KOPT-K1 (cell line): ENCODE results near the gene TMIGD2.
"Not testable (repeated sequence)": the region's sequence is repeated elsewhere in the genome, so short reads cannot be mapped to it uniquely, and the experiment has no call there.

Source experiments
- H3K27ac ChIP-seq: fragments of 200-600 bp; sonication (generic); 2 replicates; pipeline ENCODE4 v1.5.1; 2016; ENCODE audit warnings: antibody characterized with exemption, mild to moderate bottlenecking, low read depth, low read length; ENCODE audit not compliant: poor library complexity, severe bottlenecking
- H3K36me3 ChIP-seq: fragments of 200-600 bp; sonication (generic); 2 replicates; pipeline ENCODE4 v1.5.1; 2017; ENCODE audit warnings: antibody characterized with exemption, mild to moderate bottlenecking, low read length, moderate library complexity; ENCODE audit not compliant: insufficient read depth
- H3K9me3 ChIP-seq: fragments of 200-600 bp; sonication (generic); 2 replicates; pipeline ENCODE4 v1.5.1; 2017; ENCODE audit warnings: antibody characterized with exemption, low read length, mild to moderate bottlenecking; ENCODE audit not compliant: insufficient read depth, poor library complexity, severe bottlenecking

Gene TMIGD2, protein sequence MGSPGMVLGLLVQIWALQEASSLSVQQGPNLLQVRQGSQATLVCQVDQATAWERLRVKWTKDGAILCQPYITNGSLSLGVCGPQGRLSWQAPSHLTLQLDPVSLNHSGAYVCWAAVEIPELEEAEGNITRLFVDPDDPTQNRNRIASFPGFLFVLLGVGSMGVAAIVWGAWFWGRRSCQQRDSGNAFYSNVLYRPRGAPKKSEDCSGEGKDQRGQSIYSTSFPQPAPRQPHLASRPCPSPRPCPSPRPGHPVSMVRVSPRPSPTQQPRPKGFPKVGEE

DNA sequence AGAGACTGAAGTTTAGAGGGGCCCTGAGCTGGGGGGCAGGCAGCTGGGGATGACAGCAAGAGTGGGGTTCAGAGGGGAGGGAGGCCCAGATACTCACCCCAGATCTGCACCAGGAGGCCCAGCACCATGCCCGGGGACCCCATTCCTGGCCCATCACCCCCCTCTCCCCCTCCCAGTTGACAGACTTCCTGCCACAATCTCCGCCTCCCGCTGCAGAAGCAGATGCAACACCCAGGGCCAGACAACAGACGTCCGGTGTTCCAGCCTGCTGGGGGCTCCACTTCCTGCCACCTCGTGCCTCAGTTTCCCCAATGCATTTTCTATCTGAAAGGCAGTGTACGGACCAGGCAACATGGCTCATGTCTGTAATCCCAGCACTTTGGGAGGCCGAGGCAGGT is at the start of gene TMIGD2:
Gene TMIGD2, minus strand, starts transcription at position 147 of the 398 bp plus-strand sequence. Its CDS starts 4 bp downstream, at position 143.
- Histone ChIP-seq H3K27ac (peak within 1 kb of the TSS; percentile 38), H3K36me3 (no peaks in the 10 kb centered on the region), H3K9me3 (no peaks in the 10 kb centered on the region)

DNA sequence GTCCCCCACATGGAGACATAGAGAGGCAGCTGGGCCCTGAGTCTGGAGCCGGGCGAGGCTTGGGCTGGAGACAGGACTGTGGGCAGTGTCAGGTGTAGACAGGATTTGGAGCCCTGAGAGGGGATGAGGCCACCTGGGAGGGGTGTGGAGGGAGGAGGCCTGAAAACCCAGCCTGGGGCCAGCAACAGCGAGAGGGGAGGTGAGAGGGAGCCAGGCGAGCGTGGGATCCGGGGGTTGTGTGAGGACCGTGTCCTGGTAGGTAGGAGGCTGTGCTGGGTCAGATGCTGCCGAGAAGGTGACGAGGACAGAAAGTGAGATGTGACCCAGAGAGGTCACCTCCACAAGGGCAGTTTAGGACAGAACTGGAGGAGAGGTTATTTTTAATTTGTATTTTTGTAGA is 48.5 kb upstream of the TMIGD2 start:
- H3K9me3 ChIP-seq, result no peaks in the 10 kb centered on the region
- H3K27ac ChIP-seq, result no peak overlapping the region
- peaks cover 32% of the 10 kb centered on the region; the same call in 1 of the 2 replicates for H3K36me3 ChIP-seq

DNA sequence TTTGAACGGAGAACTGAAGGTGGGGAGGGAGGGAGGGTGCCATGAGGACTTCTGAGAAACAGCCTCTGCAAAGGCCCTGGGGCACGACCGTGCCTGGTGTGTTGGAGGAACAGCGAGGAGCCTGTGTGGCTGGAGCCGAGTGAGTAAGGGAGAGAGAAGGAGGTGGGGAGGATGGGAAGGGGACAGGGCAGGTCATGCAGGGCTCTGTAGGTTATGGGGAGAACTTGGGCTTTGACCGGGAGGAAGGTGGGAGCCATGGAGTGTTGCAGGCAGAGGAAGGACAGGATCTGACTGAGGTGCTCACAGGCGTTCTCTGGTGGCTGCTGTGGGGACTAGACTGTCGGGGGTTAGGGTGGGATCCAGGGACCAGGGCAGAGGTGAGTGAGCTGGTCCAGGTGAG is 47.9 kb upstream of the TMIGD2 start:
- Histone ChIP-seq H3K36me3 (peaks cover 36% of the 10 kb centered on the region; the same call in 1 of the 2 replicates), H3K9me3 (no peaks in the 10 kb centered on the region), H3K27ac (no peak overlapping the region)

DNA sequence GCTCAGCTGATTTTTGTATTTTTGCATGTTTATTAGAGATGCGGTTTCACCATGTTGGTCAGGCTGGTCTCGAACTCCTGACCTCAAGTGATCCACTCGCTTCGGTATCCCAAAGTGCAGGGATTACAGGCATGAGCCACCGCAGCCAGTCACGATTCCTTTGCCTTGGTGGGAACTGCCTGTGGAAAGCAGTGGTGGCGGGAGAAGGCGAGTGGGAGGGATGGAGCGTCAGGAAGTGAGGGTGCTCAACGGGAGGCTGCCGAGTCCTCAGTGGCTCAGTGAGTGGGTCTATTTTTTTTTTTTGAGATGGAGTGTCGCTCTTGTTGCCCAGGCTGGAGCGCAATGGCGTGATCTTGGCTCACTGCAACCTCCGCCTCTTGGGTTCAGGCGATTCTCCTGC is 47.0 kb upstream of the TMIGD2 start:
- H3K36me3 ChIP-seq, result peaks cover 36% of the 10 kb centered on the region; the same call in 1 of the 2 replicates
- not testable (repeated sequence) for H3K27ac ChIP-seq, H3K9me3 ChIP-seq

DNA sequence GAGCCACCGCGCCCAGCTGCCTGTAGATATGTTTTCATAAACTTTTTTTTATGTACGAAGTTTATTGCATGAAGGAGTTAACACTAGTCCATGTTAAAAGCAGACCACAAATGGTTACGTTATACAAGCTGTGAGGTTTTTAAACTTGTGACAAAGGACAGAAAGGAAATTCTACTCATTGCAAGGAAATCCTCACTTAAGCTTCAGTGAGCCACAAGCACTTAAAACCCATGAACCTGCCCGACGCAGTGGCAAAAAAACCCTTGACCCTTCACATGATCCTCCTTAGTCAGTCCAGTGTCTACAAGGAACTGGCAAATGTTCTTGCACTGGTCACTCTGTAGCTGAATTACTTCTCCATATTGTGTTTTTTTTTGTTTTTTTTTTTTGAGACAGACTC is 45.3 kb upstream of the TMIGD2 start:
- Histone ChIP-seq H3K9me3 (no peaks in the 10 kb centered on the region), H3K36me3 (peaks cover 28% of the 10 kb centered on the region; the same call in 1 of the 2 replicates), H3K27ac (no peak overlapping the region)

DNA sequence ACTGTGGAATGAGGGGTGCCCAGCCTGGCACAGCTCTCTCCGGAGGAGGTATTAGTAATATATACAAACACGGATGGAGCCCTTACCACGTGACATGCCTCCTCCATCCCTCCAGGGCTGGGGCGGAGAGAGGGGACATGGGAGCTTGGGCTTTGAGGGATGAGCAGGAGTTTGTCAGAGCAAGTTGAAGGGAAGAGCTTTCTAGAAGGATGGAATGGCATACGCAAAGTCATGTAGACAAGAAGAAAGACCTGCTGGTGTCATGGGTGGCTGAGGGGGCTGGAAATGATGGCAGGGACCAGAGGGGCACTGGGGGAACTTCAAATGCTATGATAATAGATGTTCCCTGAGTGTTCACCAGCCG is 43.8 kb upstream of the TMIGD2 start:
- H3K27ac ChIP-seq, result no peak overlapping the region
- peaks cover 28% of the 10 kb centered on the region; the same call in 1 of the 2 replicates for H3K36me3 ChIP-seq
- no peaks in the 10 kb centered on the region for H3K9me3 ChIP-seq

DNA sequence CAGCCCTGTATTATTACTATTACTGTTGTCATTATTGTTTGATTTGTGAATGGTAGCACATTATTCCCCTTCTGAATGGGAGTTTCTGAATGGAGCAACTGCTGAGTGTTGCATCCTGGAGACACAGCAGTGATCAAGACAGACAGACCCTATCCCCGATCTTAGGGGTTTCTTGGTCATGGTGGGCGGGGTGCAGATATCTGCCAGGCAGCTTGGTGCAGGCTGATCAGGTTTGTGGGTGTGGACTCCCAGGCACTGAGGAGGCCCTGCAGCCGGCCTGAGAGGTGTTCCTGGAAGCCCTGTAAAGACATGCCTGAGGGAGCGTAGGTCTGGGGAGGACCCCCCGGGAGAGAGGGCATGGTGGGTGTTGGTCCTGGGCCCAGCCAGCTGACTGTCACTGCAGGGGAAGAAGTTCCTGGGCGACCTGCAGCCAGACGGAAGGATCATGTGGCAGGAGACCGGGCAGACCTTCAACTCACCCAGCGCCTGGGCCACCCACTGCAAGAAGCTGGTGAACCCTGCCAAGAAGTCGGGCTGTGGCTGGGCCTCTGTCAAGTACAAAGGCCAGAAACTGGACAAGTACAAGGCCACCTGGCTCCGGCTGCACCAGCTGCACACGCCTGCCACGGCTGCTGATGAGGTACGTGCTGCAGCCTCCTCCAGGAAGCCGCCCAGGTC is 43.3 kb upstream of the TMIGD2 start:
- Histone ChIP-seq H3K36me3 (peaks cover 24% of the 10 kb centered on the region; the same call in 1 of the 2 replicates), H3K9me3 (no peaks in the 10 kb centered on the region), H3K27ac (no peak overlapping the region)

DNA sequence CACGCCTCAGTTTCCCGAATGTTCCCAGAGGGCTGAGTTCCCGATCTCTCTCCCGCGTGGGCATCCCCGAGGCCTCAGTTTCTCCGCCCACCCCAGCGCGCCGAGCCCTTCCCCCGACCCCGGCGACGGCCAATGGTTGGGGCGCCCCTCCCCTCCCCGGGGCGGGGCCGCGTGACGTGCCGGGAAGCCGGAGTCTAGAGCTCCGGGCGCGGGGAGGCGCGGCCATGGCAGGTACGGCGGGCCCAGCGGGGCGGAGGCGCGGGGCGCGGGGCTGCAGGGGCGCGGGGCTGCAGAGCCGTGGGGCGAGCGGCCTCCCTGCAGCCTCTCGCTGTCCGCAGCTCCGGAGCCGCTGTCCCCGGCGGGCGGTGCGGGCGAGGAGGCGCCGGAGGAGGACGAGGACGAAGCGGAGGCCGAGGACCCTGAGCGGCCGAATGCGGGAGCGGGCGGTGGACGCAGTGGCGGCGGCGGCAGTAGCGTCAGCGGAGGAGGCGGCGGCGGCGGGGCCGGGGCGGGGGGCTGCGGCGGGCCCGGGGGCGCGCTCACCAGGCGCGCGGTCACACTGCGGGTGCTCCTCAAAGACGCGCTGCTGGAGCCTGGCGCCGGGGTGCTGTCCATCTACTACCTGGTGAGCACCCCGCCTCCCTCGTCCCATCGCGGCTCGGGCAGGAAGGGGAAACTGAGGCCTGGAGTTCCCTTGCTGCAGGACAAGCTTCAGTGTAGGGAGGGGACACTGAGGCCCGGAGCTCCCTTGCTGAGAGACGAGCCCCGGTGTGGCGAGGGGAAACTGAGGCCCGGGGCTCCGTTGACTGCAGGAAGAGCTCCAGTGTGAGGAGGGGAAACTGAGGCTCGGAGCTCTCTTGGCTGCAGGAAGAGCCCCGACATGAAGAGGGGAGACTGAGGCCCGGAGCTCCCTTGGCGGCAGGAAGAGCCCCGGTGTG is 41.5 kb upstream of the TMIGD2 start, which contains the start of gene MPND:
Gene MPND, plus strand, starts transcription at position 193 of the 938 bp plus-strand sequence. Its CDS starts 32 bp downstream, at position 225.
- H3K27ac ChIP-seq, result peak within 1 kb of the TSS; percentile 75
- peaks cover 16% of the 10 kb centered on the region; the same call in 1 of the 2 replicates for H3K36me3 ChIP-seq
- no peaks in the 10 kb centered on the region for H3K9me3 ChIP-seq

DNA sequence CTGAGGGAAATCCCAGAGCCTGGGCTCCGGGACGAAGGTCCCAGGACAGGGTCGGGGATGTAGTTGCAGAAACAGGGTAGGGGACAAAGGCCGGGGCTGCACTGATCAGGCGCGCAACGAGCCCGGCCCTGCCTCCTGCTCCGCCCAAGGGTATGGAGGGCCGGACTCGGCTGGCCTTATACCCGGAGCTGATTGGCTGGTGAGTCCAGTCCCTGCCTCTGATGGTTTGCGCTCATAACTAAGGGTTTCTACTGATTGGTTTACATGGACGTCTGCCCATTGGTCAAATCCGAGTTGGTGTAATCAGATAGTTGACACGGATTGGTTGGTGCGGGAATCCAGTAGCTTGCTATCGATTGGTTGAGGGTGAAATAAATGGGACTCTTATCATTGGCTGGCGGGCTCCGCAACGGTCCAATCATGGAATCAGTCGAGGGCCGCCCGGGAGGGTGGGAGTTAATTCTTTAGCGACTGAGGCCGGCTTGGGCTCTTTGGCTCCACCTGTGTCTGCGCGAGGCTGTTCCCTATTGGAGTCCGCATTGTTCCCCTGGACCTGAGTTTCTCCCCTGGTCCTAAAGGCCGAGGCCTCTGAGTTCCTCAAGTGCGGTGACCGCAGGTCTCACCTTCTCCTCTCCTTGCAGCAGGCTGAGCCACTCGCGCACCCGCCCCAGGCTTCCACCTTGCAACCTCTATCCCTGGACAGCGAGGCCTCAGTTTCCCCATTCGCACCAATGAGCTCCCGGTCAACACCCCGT is 40.6 kb upstream of the TMIGD2 start:
- peaks cover 12% of the 10 kb centered on the region; the same call in 1 of the 2 replicates for H3K36me3 ChIP-seq
- peak overlapping the region; percentile 75 for H3K27ac ChIP-seq
- H3K9me3 ChIP-seq, result no peaks in the 10 kb centered on the region

DNA sequence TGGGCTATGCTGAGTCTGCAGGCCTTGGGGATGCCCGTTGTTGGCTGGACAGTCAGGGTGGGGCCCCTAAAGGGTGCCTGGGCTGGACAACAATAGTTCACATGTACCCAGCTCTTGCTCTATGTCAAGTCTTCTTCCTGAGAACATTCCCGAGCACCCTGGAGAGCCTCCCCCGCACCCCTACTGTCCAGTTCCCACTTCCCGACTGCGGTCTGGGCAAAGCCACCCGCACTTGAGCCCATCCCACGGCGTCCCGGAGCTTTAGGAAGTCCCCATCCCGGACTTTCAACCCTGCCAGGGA is 40.1 kb upstream of the TMIGD2 start:
- Histone ChIP-seq H3K27ac (peak overlapping the region; percentile 75), H3K9me3 (no peaks in the 10 kb centered on the region), H3K36me3 (peaks cover 12% of the 10 kb centered on the region; the same call in 1 of the 2 replicates)

DNA sequence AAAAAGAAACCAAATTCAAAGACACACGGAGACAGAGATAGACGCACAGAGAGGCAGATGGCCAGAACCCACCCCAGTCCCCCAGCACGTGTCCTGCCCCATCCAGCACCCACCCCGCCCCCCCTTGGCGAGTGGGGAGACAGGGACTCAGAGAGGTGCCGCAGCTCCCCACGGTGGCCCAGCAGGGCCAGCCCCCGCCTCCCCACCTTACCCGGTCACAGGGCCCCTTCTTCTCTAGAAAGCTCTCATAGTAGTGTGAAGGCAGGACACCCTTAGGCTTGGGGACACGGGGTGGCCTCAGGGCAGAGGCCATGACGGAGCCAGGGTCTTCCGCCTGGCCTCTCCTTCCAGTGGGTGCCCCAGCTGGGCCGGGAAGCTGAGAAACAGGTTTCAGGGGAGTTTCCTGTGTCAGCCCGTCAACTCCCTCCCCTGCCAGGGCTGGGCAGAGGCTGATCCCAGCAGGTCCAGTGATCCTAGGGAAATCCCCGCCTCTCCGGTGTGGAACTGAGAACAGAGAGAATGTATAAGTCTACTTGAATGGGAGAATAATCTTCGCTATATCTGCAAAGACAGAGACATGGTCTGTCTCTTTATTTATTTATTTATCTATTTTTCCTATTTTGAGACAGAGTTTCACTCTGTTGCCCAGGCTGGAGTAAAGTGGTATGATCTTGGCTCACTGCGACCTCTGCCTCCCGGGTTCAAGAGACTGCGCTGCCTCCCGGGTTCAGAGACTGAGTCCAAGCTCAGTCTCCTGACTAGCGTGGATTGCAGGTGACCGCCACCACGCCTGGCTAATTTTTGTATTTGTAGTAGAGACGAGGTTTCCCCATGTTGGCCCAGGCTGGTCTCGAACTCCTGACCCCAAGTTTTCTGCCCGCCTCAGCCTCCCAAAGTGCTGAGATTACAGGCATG is 36.5 kb upstream of the TMIGD2 start, which contains the start of gene STAP2:
Gene STAP2, minus strand, starts transcription at position 387 of the 915 bp plus-strand sequence. Its CDS starts 74 bp downstream, at position 313.
- no peaks in the 10 kb centered on the region for H3K36me3 ChIP-seq

DNA sequence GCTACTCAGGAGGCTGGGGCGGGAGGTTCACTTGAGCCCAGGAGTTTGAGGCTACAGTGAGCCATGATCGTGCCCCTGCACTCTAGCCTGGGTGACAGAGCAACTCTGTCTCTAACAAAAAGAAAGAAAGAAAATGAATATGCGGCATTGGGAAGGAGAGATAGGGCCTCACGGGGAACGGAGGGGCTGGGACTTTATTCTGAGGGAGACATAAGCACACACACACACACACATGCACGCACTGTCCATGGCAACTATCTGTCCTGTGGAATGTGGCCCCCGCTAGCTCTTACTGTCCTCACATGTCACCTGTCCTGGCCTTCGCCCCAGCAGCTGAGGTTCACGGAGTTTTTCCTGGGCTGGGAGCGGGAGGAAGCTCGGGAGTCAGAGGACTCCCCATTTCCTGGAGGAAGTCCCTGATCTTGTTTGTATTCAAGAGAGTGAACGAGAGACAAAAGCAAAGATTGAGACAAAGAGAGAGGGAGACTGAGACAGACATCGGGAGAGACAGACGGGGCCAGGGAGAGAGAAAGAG is 35.8 kb upstream of the TMIGD2 start:
- Histone ChIP-seq H3K9me3 (no peaks in the 10 kb centered on the region), H3K27ac (no peak overlapping the region), H3K36me3 (no peaks in the 10 kb centered on the region)

More for the DNA sequence above, 36.5 kb upstream of the TMIGD2 start, which contains the start of gene STAP2:
- Histone ChIP-seq H3K9me3 (no peaks in the 10 kb centered on the region), H3K27ac (no peak within 1 kb of the TSS)

DNA sequence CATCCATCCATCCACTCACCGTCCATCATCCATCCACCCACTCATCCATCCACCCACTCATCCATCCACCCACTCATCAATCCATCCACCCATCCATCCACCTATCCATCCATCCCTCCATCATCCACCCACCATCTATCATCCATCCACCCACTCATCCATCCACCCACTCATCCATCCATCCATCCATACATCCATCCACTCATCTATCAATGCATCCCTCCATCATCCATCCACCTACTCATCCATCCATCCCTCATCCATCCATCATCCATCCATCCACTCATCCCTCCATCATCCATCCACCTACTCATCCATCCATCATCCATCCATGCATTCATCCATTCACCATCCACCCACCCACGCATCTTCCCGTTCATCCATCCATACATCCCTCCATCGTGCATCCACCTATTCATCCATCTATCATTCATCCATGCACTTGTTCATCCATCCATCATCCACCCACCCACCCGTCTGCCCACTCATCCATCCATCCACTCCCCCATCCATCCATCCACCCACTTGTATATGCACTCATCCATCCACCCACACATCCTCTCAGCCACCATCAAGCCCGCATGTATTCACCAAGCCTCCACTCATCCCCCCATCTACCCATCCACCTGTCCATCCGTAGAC is 32.9 kb upstream of the TMIGD2 start:
- no peaks in the 10 kb centered on the region for H3K9me3 ChIP-seq
- no peaks in the 10 kb centered on the region for H3K36me3 ChIP-seq
- H3K27ac ChIP-seq, result no peak overlapping the region
